ENCODE data around the gene PDZD11.
"Not testable (repeated sequence)": the region's sequence is repeated elsewhere in the genome, so short reads cannot be mapped to it uniquely, and the experiment has no call there.

PDZD11 gene

GRCh38 chrX:70255452-70255851, 34.3 kb downstream of the PDZD11 start:
- DNase-seq, result no peak

- DNase-seq, result no peak
These were observed 34.8 kb downstream of the PDZD11 start for GRCh38 chrX:70254909-70255308.

GRCh38 chrX:70254063-70254400, 35.7 kb downstream of the PDZD11 start:
- DNase-seq, result no peak

- DNase-seq, result no peak
These were observed 36.2 kb downstream of the PDZD11 start for GRCh38 chrX:70253377-70254062.

GRCh38 chrX:70252491-70252890, 37.2 kb downstream of the PDZD11 start:
- DNase-seq, result no peak

- no peak for DNase-seq
These were observed 42.5 kb downstream of the PDZD11 start for GRCh38 chrX:70247252-70247651.

- DNase-seq, result no peak
These were observed 44.8 kb downstream of the PDZD11 start for GRCh38 chrX:70244881-70245280.

- DNase-seq, result not testable (repeated sequence)
These were observed 46.1 kb downstream of the PDZD11 start for GRCh38 chrX:70243601-70244000.

- no peak for DNase-seq
These were observed 48.2 kb downstream of the PDZD11 start for GRCh38 chrX:70241501-70241900.

- DNase-seq, result no peak
These were observed 49.0 kb downstream of the PDZD11 start for GRCh38 chrX:70240751-70241150.
